NCI-H1930 (cell line): ENCODE data around the gene KCNN2.
A peak's percentile ranks its signal among the peaks of the same experiment; 100 is the strongest.

Experiments
- DNase-seq, 2 experiments: peaks; one replicate each; lab custom pipeline; 2025; lab: John Stamatoyannopoulos, UW

Gene KCNN2

GRCh38 chr5:114361724-114362196 lies at the start of gene KCNN2:
Gene KCNN2 (plus strand): TSS chr5:114362070. CDS start chr5:114362140, 70 bp downstream.
- DNase-seq, result peak; percentile 83 to 85

- no peak for DNase-seq
These were observed 49.2 kb upstream of the KCNN2 start for GRCh38 chr5:114312658-114313057.

- DNase-seq, result no peak
These were observed 47.8 kb upstream of the KCNN2 start for GRCh38 chr5:114314061-114314460.

- no peak for DNase-seq
These were observed 45.7 kb upstream of the KCNN2 start for GRCh38 chr5:114316167-114316566.

DNA sequence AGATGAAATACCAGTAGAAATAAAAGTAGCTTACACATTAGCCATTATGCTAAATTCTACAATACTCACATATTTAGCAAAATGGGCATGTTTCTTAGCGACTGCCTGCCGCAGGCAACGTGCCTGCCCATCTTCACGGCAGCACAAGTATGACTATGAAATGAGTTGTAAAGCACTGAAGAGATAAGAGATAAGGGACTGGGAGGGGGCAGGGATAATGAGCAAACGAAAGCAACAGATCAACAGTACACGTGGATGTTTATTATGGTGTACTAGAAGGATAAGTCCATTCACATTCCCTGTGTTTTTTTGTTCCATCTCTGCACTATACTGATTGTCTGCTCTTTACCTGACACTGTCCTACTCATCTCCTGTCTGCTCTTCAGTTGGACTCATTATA lies 44.1 kb upstream of the KCNN2 start:
- DNase-seq, result no peak

DNA sequence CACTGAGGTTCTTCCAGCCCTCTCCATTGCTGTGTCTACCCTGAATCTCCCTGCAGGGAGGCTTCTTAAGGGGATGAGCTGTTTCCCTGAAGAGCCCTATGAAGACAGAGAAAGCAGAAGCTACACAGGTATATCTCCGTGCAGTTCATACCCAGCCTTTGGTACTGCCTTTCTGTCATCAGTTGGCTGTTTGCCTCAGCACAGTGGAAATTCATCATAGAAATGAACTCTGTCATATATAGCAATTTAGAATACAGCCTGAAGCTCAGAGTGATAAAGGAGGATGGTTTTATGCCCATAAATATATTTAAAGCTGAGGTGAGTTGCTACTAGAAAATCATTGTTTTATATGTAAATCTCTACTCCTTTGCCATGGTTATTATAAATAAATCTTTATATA lies 42.6 kb upstream of the KCNN2 start:
- no peak for DNase-seq

- DNase-seq, result no peak
These were observed 42.0 kb upstream of the KCNN2 start for GRCh38 chr5:114319821-114320220.

GRCh38 chr5:114324282-114324681 lies 37.6 kb upstream of the KCNN2 start:
- no peak for DNase-seq

- no peak for DNase-seq
These were observed 36.3 kb upstream of the KCNN2 start for GRCh38 chr5:114325541-114325940.

DNA sequence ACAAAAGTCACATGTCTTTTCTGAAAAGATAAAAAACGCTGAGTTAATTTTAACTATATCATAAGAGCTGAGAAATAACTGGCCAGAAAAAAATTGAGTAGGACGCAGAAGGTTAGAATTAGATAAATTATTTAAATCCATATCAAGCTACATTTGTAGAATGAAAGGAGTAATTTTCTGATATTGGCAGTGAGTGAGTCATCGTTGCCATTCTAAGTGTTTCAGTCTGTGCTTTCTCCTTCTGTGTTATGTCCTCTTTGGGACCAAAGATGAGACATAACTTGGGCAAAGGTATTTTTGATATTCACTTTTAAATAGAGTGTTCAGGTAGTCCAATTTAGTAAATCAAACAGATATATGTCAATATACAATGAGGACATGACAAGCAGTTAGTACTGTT lies 34.4 kb upstream of the KCNN2 start:
- no peak for DNase-seq

- DNase-seq, result no peak
These were observed 33.9 kb upstream of the KCNN2 start for GRCh38 chr5:114327987-114328386.

GRCh38 chr5:114330916-114331531 lies 30.8 kb upstream of the KCNN2 start:
- DNase-seq, result no peak

DNA sequence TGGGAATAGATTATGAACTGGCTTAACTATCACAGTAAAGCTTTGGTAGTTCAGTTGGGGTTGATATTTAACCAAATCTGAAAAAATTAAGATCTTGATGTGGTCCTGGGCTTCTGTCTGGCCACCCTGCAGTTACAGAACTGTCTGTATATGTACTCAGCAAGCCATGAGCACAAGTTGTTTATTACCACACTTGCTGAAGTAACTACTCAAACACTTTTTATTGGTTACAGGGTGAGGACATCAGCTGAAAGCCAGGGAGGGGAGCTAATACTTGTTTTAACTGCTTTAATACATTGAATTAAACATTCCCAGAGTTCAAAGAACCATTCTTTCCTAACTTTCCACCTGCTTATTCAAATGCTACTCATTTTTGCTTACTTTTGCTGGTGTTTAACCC lies 29.4 kb upstream of the KCNN2 start:
- no peak for DNase-seq

- no peak for DNase-seq
These were observed 28.9 kb upstream of the KCNN2 start for GRCh38 chr5:114332925-114333324.

- no peak for DNase-seq
These were observed 26.5 kb upstream of the KCNN2 start for GRCh38 chr5:114335391-114335790.

GRCh38 chr5:114339108-114339507 lies 22.8 kb upstream of the KCNN2 start:
- no peak for DNase-seq

DNA sequence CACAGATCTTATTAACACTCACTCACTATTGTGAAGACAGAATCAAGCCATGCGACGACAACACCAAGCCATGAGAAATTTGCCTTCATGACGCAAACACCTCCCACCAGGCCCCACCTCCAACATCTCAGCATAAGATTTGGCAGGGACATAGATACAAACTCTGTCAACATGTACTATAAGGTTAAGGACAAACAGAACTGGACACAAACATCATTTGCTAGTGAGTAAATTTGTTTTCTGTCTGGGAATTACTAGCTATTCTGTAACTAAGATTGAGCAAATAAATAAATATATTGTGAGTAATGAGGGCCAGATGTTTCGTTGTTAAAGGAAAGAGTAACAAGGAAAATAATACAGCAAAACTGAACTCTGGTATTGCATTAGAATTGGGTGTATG lies 15.7 kb upstream of the KCNN2 start:
- no peak for DNase-seq

- no peak for DNase-seq
These were observed 6.6 kb upstream of the KCNN2 start for GRCh38 chr5:114355086-114355830.

- no peak for DNase-seq
These were observed 3.5 kb upstream of the KCNN2 start for GRCh38 chr5:114358329-114358728.

DNA sequence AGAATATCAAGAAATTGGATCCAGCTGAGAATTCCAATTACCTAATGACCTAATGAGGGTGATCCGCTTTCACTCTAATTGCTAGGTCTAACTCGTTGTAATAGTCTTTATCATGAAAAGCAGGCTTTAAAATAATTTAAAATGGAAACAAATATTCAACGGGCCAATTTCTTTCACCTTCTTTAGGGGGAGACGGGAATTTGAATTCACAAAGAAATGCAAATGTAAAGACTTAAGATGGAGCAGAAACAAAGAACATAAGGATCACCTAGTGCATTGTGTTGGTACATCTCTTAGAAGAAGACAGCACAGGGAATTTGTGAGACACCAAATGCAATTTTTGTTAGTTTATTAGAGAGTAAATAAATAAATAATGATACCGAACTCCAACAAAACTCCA lies 1.5 kb upstream of the KCNN2 start:
- DNase-seq, result peak in 1 of 2 experiments; percentile 5

DNA sequence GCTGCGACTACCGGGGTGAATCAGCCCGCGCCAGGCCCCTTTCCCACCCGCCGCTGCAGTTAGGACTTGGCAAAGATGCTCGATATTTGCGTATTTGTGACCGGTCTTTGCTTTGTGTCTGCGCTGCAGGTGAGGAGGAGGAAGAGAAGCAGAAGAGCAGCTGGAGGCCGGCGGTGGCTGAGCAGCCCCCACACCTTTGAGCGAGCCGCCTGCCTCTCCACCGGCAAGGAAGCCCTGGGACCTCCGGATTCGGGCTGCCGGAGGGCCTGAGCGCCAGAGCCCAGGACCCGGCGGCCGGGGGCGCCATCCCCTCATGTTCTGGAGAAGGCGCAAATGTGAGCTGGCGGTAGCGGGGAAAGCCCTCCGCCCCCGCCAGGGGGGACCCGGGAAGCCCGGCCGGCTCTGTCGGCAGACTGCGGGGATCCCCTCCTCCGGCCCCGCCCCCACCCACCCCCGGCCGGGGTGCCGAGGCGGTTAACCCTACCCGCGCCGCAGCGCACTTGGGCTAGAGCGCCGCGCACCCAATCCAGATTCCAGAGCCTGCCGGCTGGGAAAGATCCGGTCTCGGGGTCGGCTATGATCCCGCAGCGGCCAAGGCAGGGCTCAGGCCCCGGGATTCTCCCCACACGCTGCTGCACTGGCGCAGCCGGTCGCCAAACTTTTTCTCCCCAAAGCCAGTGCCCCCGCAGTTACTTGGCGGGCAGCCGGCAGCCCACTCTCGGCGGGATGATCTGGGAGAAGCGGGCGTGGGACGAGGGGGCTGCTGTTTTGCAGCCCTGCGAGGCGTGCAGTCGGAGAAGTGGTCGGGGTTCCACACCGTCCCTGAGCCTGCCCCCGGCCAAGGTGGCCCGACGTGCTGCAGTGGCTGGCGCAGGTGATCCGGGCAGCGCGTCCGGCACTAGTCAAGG lies 800 bp upstream of the KCNN2 start:
- peak; percentile 48 to 68 for DNase-seq

DNA sequence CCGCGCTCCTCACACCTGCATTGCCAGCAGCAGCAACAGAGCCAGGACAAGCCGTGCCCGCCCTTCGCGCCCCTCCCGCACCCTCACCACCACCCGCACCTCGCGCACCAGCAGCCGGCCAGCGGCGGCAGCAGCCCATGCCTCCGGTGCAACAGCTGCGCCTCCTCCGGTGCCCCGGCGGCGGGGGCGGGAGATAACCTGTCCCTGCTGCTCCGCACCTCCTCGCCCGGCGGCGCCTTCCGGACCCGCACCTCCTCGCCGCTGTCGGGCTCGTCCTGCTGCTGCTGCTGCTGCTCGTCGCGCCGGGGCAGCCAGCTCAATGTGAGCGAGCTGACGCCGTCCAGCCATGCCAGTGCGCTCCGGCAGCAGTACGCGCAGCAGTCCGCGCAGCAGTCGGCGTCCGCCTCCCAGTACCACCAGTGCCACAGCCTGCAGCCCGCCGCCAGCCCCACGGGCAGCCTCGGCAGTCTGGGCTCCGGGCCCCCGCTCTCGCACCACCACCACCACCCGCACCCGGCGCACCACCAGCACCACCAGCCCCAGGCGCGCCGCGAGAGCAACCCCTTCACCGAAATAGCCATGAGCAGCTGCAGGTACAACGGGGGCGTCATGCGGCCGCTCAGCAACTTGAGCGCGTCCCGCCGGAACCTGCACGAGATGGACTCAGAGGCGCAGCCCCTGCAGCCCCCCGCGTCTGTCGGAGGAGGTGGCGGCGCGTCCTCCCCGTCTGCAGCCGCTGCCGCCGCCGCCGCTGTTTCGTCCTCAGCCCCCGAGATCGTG lies 517 bp downstream of the KCNN2 start:
- DNase-seq, result no peak
